CD4-positive, alpha-beta T cell treated with Interleukin-4 for 4 hours (primary cell): ENCODE data around the gene PANX3.
"Not testable (repeated sequence)": the region's sequence is repeated elsewhere in the genome, so short reads cannot be mapped to it uniquely, and the experiment has no call there.

Experiments
- DNase-seq: peaks from one replicate; pipeline ENCODE4 v3.0.0-alpha.2; 2020

The PANX3 gene

GRCh38 chr11:124611064-124611463, at the start of gene PANX3:
PANX3 (plus strand) TSS chr11:124611428; CDS start chr11:124611557, 129 bp downstream.
- no peak for DNase-seq

GRCh38 chr11:124569697-124570096, 41.5 kb upstream of the PANX3 start, which contains the start of gene OR8A1:
OR8A1 (plus strand) TSS chr11:124569997; CDS start chr11:124570120, 123 bp downstream.
- DNase-seq: no peak

- DNase-seq: no peak
Measured at GRCh38 chr11:124570160-124570559, 41.1 kb upstream of the PANX3 start.

- no peak for DNase-seq
Measured at GRCh38 chr11:124577716-124578427, 33.4 kb upstream of the PANX3 start.

- DNase-seq: no peak
Measured at GRCh38 chr11:124578761-124579160, 32.5 kb upstream of the PANX3 start.

GRCh38 chr11:124581817-124582216, 29.4 kb upstream of the PANX3 start:
- DNase-seq: no peak

GRCh38 chr11:124582565-124582964, 28.7 kb upstream of the PANX3 start:
- no peak for DNase-seq

- DNase-seq: no peak
Measured at GRCh38 chr11:124583781-124584180, 27.4 kb upstream of the PANX3 start.

GRCh38 chr11:124584681-124585372, 26.4 kb upstream of the PANX3 start:
- no peak for DNase-seq

GRCh38 chr11:124586238-124586860, 24.9 kb upstream of the PANX3 start:
- peak; percentile 39 for DNase-seq

GRCh38 chr11:124591430-124591829, 19.8 kb upstream of the PANX3 start:
- DNase-seq: no peak

GRCh38 chr11:124592627-124593026, 18.6 kb upstream of the PANX3 start:
- no peak for DNase-seq

- no peak for DNase-seq
Measured at GRCh38 chr11:124595302-124595701, 15.9 kb upstream of the PANX3 start.

GRCh38 chr11:124597626-124598025, 13.6 kb upstream of the PANX3 start:
- no peak for DNase-seq

GRCh38 chr11:124600621-124601320, 10.5 kb upstream of the PANX3 start:
- DNase-seq: no peak

GRCh38 chr11:124602193-124602592, 9.0 kb upstream of the PANX3 start:
- no peak for DNase-seq

GRCh38 chr11:124602723-124603122, 8.5 kb upstream of the PANX3 start:
- DNase-seq: not testable (repeated sequence)

- DNase-seq: no peak
Measured at GRCh38 chr11:124605719-124606118, 5.5 kb upstream of the PANX3 start.

GRCh38 chr11:124608147-124608546, 3.1 kb upstream of the PANX3 start:
- DNase-seq: no peak

GRCh38 chr11:124610295-124610694, 933 bp upstream of the PANX3 start:
- DNase-seq: no peak

GRCh38 chr11:124612045-124612444, 817 bp downstream of the PANX3 start:
- DNase-seq: no peak

GRCh38 chr11:124612567-124613246, 1.5 kb downstream of the PANX3 start:
- no peak for DNase-seq

GRCh38 chr11:124618863-124619262, 7.6 kb downstream of the PANX3 start:
- no peak for DNase-seq
